B cell (primary cell): ENCODE data around the gene DNAJC21. TPM values are rescaled to one million over a fixed set of nuclear protein-coding genes. Genes with fewer than 3 reads are reported as not detected.

Experiments
- ATAC-seq: fragments of 200-7000 bp; cut with Tn5 transposase; one replicate; pipeline ENCODE4 v1.10.0; 2021; ENCODE audit warnings: low read depth, mild to moderate bottlenecking, moderate number of reproducible peaks, moderate library complexity
- CTCF ChIA-PET: fragments of 350-600 bp; sonication (Branson Sonifier 250); formaldehyde crosslinking; loops from one replicate; lab custom pipeline; 2021; ENCODE audit warnings: antibody characterized with exemption, inconsistent platforms; lab: Charles Lee
- POLR2A ChIA-PET: fragments of 350-600 bp; sonication (Branson Sonifier 250); formaldehyde crosslinking; loops from one replicate; lab custom pipeline; 2021; ENCODE audit warnings: antibody characterized with exemption; lab: Charles Lee
- DNase-seq: peaks from one replicate; pipeline ENCODE4 v3.0.0; 2013
- H2AFZ ChIP-seq: 2 replicates; pipeline ENCODE4 v1.6.1; 2012; ENCODE audit warnings: mild to moderate bottlenecking, low read depth, low read length; ENCODE audit not compliant: insufficient read depth, poor library complexity, severe bottlenecking
- H3K27ac ChIP-seq, 2 donors: 1 replicate in 1 of 2; 2 replicates in 1 of 2; pipeline ENCODE4 v1.5.1; 2012 to 2013; ENCODE audit warnings: low read length in 2 of 2, mild to moderate bottlenecking in 2 of 2, moderate library complexity in 1 of 2
- H3K27me3 ChIP-seq, 4 experiments: fragments of 200-600 bp in 1 of 4; sonication (generic) in 1 of 4; replicated peaks in 1 of 4; 1 replicate in 2 of 4; 2 replicates in 2 of 4; pipeline versions ENCODE4 v1.6.1 to v1.7.0; 2013 to 2016; ENCODE audit warnings: low read length in 3 of 4, mild to moderate bottlenecking in 2 of 4, mixed read lengths in 1 of 4, moderate library complexity in 1 of 4; ENCODE audit not compliant: insufficient read depth in 4 of 4, control insufficient read depth in 3 of 4; ENCODE audit errors: control extremely low read depth in 1 of 4
- H3K36me3 ChIP-seq, 2 experiments: replicated peaks in 1 of 2; 1 replicate in 1 of 2; 2 replicates in 1 of 2; pipeline versions ENCODE4 v1.6.1 to v1.7.1; 2013; ENCODE audit warnings: low read length in 1 of 2; ENCODE audit not compliant: insufficient read depth in 2 of 2, control insufficient read depth in 1 of 2; ENCODE audit errors: control extremely low read depth in 1 of 2, extremely low read depth in 1 of 2
- H3K4me1 ChIP-seq, 2 donors: fragments of 200-600 bp in 1 of 2; sonication (generic) in 1 of 2; 1 replicate in 1 of 2; 2 replicates in 1 of 2; pipeline versions ENCODE4 v1.5.1 to v1.6.1; 2013 to 2017; ENCODE audit warnings: low read length in 2 of 2; ENCODE audit not compliant: control insufficient read depth in 2 of 2, insufficient read depth in 2 of 2
- H3K4me2 ChIP-seq: replicated peaks from 2 replicates; pipeline ENCODE3; 2012; ENCODE audit warnings: mild to moderate bottlenecking, low read depth, low read length; ENCODE audit not compliant: poor library complexity, severe bottlenecking
- H3K4me3 ChIP-seq, 5 experiments: fragments of 200-600 bp in 1 of 5; sonication (generic) in 1 of 5; 1 replicate in 3 of 5; 2 replicates in 2 of 5; pipeline versions ENCODE4 v1.5.1 to v1.7.0; 2011 to 2016; ENCODE audit warnings: low read length in 4 of 5, mild to moderate bottlenecking in 4 of 5, low read depth in 2 of 5, control low read depth in 1 of 5, moderate library complexity in 1 of 5; ENCODE audit not compliant: insufficient read depth in 1 of 5; ENCODE audit errors: control extremely low read depth in 1 of 5, extremely low read depth in 1 of 5
- H3K79me2 ChIP-seq: fragments of 200-600 bp; sonication (generic); one replicate; pipeline ENCODE4 v1.6.0; 2016; ENCODE audit warnings: low read length; ENCODE audit not compliant: control insufficient read depth, insufficient read depth
- H3K9ac ChIP-seq: fragments of 200-600 bp; sonication (generic); 2 replicates; pipeline ENCODE4 v1.6.1; 2017; ENCODE audit warnings: mild to moderate bottlenecking, low read length, moderate library complexity
- H3K9me3 ChIP-seq, 3 donors: one replicate each; pipeline versions ENCODE4 v1.6.1 to v1.7.1; 2013; ENCODE audit warnings: low read length in 2 of 3; ENCODE audit not compliant: control insufficient read depth in 2 of 3, insufficient read depth in 1 of 3; ENCODE audit errors: control extremely low read depth in 1 of 3
- H4K20me1 ChIP-seq: 2 replicates; pipeline ENCODE4 v1.6.0; 2012; ENCODE audit warnings: mild to moderate bottlenecking, low read length; ENCODE audit not compliant: insufficient read depth, control insufficient read depth, poor library complexity, severe bottlenecking
- H3K27ac Mint-ChIP-seq: one replicate; pipeline ENCODE4 v1.8.0; 2021; ENCODE audit warnings: mixed read lengths
- H3K27me3 Mint-ChIP-seq: one replicate; pipeline ENCODE4 v1.8.0; 2021; ENCODE audit warnings: mixed read lengths
- H3K4me1 Mint-ChIP-seq: one replicate; pipeline ENCODE4 v1.8.0; 2021; ENCODE audit warnings: mixed read lengths
- H3K4me3 Mint-ChIP-seq: one replicate; pipeline ENCODE4 v1.8.0; 2021; ENCODE audit warnings: mixed read lengths
- H3K9me3 Mint-ChIP-seq: one replicate; pipeline ENCODE4 v1.8.0; 2022; ENCODE audit warnings: mixed read lengths; ENCODE audit not compliant: insufficient read depth
- CTCF ChIP-seq: fragments of 200-600 bp; IDR thresholded peaks from one replicate; pipeline ENCODE4 v1.8.0; 2022; ENCODE audit warnings: antibody characterized with exemption, mild to moderate bottlenecking
- EZH2 ChIP-seq: IDR thresholded peaks from 2 replicates; pipeline ENCODE4 v1.6.1; 2012; ENCODE audit warnings: borderline replicate concordance, low read depth, mild to moderate bottlenecking, moderate library complexity, low read length; ENCODE audit not compliant: insufficient read depth, poor library complexity, severe bottlenecking
- WGBS: methylation state at CpG from one replicate; pipeline ENCODE4 v1.1.5; 2013; ENCODE audit warnings: missing lambda C conversion rate; ENCODE audit not compliant: insufficient coverage; 5-methylcytosine and 5-hydroxymethylcytosine counted together
- intact Hi-C: fragments of 100-400 bp; cut with micrococcal nuclease; formaldehyde crosslinking; loops from one replicate; pipeline ENCODE4 v1.10.0; 2022
- polyA plus RNA-seq: library from polyadenylated mRNA; depleted of rRNA; stranded (reverse); fragments of >200 nt; gene quantifications from 2 replicates; pipeline ENCODE4 v1.2.3, GENCODE V29; 2012
- total RNA-seq, 2 donors: library from RNA; stranded (reverse); fragments of 120-200 nt in 1 of 2; gene quantifications; 1 replicate in 1 of 2; 2 replicates in 1 of 2; pipeline versions ENCODE4 v1.2.3 to v1.2.4, GENCODE V29; 2013 to 2022

DNAJC21 gene
- total and polyA plus RNA-seq, 2 donors (not counting 1 experiment from before 2014, with no cell fraction given) = 7.2 to 59.3 TPM

GRCh38 chr5:34889394-34889793, 40.0 kb upstream of the DNAJC21 start:
- H3K9ac ChIP-seq = no peak overlapping the region
- CTCF ChIA-PET = interaction anchor here (1.7 kb wide), 1 partner anchor 366 kb away, joined by 6 read pairs; no protein-coding TSS in a partner anchor
- no peaks in the 10 kb centered on the region for H3K9me3 Mint-ChIP-seq
- no peak overlapping the region for H3K4me3 ChIP-seq
- H2AFZ ChIP-seq = no peak overlapping the region
- no peaks in the 10 kb centered on the region for H4K20me1 ChIP-seq
- H3K79me2 ChIP-seq = no peaks in the 10 kb centered on the region
- POLR2A ChIA-PET = no interaction called here
- no peaks in the 10 kb centered on the region for H3K4me1 ChIP-seq
- H3K4me1 Mint-ChIP-seq = no peaks in the 10 kb centered on the region
- no peak overlapping the region for H3K27ac Mint-ChIP-seq
- no peaks in the 10 kb centered on the region for H3K36me3 ChIP-seq
- TF ChIP-seq EZH2 (no peak), CTCF (no peak)
- no peak overlapping the region for H3K4me2 ChIP-seq
- DNase-seq (no peak), ATAC-seq (no peak)
- H3K9me3 ChIP-seq = no peaks in the 10 kb centered on the region
- no peak overlapping the region for H3K4me3 Mint-ChIP-seq
- peaks cover 9% of the 10 kb centered on the region for H3K27me3 Mint-ChIP-seq
- intact Hi-C loops = no loop called here
- H3K27me3 ChIP-seq = no peaks in the 10 kb centered on the region
- no peak overlapping the region for H3K27ac ChIP-seq
- 100% methylated on average over 1 of the region's 1 CpG for WGBS

DNA sequence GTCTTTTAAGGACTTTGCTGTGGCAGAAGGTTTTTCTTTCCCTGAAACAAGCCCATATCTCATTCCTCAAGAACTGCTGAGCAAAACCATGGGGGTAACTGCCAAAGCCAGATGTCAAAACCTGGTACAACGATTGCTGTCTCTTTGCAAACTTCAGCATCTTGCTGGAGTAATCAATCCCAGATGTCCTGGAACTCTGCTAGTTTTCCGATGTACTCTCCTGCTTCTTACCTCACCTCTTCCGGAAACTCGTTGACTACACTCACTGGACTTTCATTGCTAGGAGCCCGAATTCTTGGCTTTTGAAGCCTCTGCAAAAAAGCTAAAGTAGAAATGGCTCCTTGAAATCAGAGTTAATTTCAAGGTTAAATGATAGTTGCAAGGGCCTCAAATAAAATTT, 37.4 kb upstream of the DNAJC21 start:
- no peak overlapping the region for H2AFZ ChIP-seq
- no peak overlapping the region for H3K4me2 ChIP-seq
- Mint-ChIP-seq H3K9me3 (no peaks in the 10 kb centered on the region), H3K27me3 (peaks cover 2% of the 10 kb centered on the region), H3K4me3 (no peak overlapping the region), H3K4me1 (no peaks in the 10 kb centered on the region), H3K27ac (no peak overlapping the region)
- no peak overlapping the region for H3K9ac ChIP-seq
- ChIA-PET POLR2A (no interaction called here), CTCF (interaction anchor here (5.0 to 13.8 kb wide), 2 partner anchors 11 to 366 kb away, joined by 17 to 245 read pairs; no protein-coding TSS in a partner anchor)
- no peak overlapping the region for H3K4me3 ChIP-seq
- ATAC-seq (no peak), DNase-seq (no peak)
- intact Hi-C loops = loop anchor here (10.0 kb wide), 1 partner anchor 237 kb away; the partner anchor contains the start of gene RAI14
- H3K9me3 ChIP-seq = no peaks in the 10 kb centered on the region
- H3K27ac ChIP-seq = no peak overlapping the region
- H4K20me1 ChIP-seq = no peaks in the 10 kb centered on the region
- H3K4me1 ChIP-seq = no peaks in the 10 kb centered on the region
- no peaks in the 10 kb centered on the region for H3K36me3 ChIP-seq
- H3K79me2 ChIP-seq = no peaks in the 10 kb centered on the region
- no peak for TF ChIP-seq EZH2
- TF ChIP-seq CTCF = no peak
- no peaks in the 10 kb centered on the region for H3K27me3 ChIP-seq
- WGBS = 86% methylated on average over 2 of the region's 5 CpGs
